Natural killer cell (primary cell): ENCODE results near the gene CDH13. TPM values are rescaled to one million over a fixed set of nuclear protein-coding genes. Genes with fewer than 3 reads are reported as not detected.

Experiments
- ATAC-seq, 3 donors: fragments of 150-1000 bp in 2 of 3; fragments of 200-7000 bp in 1 of 3; cut with Tn5 transposase; 1 replicate in 1 of 3; 2 replicates in 2 of 3; pipeline ENCODE4 v1.10.0; 2021; ENCODE audit warnings: mild to moderate bottlenecking in 2 of 3, moderate library complexity in 2 of 3
- DNase-seq, 2 donors: peaks; one replicate each; pipeline versions ENCODE4 v3.0.0 to v3.0.0-alpha.2; 2013 to 2021; ENCODE audit warnings: mixed read lengths in 1 of 2
- H3K27ac ChIP-seq: one replicate; pipeline ENCODE4 v1.5.1; 2013; ENCODE audit warnings: mild to moderate bottlenecking, low read length
- H3K27me3 ChIP-seq: one replicate; pipeline ENCODE4 v1.6.1; 2013; ENCODE audit warnings: low read length; ENCODE audit not compliant: control insufficient read depth, insufficient read depth
- H3K36me3 ChIP-seq: one replicate; pipeline ENCODE4 v1.6.1; 2013; ENCODE audit warnings: low read length; ENCODE audit not compliant: control insufficient read depth, insufficient read depth
- H3K4me1 ChIP-seq: one replicate; pipeline ENCODE4 v1.6.1; 2013; ENCODE audit warnings: low read length; ENCODE audit not compliant: control insufficient read depth, insufficient read depth
- H3K4me3 ChIP-seq: one replicate; pipeline ENCODE4 v1.5.1; 2013; ENCODE audit warnings: low read length
- H3K9me3 ChIP-seq: one replicate; pipeline ENCODE4 v1.6.1; 2013; ENCODE audit warnings: low read length; ENCODE audit not compliant: control insufficient read depth, insufficient read depth
- H3K27ac Mint-ChIP-seq, 2 donors: one replicate each; pipeline ENCODE4 v1.8.0; 2022; ENCODE audit warnings: mild to moderate bottlenecking in 2 of 2, mixed read lengths in 2 of 2, moderate library complexity in 1 of 2
- H3K27me3 Mint-ChIP-seq, 2 donors: one replicate each; pipeline ENCODE4 v1.8.0; 2022; ENCODE audit warnings: low read depth in 2 of 2, mixed read lengths in 2 of 2
- H3K36me3 Mint-ChIP-seq: one replicate; pipeline ENCODE4 v1.8.0; 2022; ENCODE audit warnings: mixed read lengths
- H3K4me1 Mint-ChIP-seq, 2 donors: one replicate each; pipeline ENCODE4 v1.8.0; 2022; ENCODE audit warnings: mixed read lengths in 2 of 2
- H3K4me3 Mint-ChIP-seq: one replicate; pipeline ENCODE4 v1.8.0; 2022; ENCODE audit warnings: mild to moderate bottlenecking, moderate library complexity, mixed read lengths
- H3K9me3 Mint-ChIP-seq, 2 donors: one replicate each; pipeline ENCODE4 v1.8.0; 2022; ENCODE audit warnings: mixed read lengths in 2 of 2
- CTCF ChIP-seq: fragments of 200-600 bp; IDR thresholded peaks from one replicate; pipeline ENCODE4 v1.8.0; 2022; ENCODE audit warnings: antibody characterized with exemption
- WGBS: methylation state at CpG from one replicate; pipeline ENCODE4 v1.1.7; 2013; ENCODE audit warnings: missing lambda C conversion rate; ENCODE audit not compliant: insufficient coverage; 5-methylcytosine and 5-hydroxymethylcytosine counted together
- intact Hi-C: fragments of 100-400 bp; cut with micrococcal nuclease; formaldehyde crosslinking; loops from one replicate; pipeline ENCODE4 v1.14.2; 2022
- total RNA-seq, 4 donors: library from RNA; stranded (reverse); fragments of 120-200 nt in 1 of 4; gene quantifications; one replicate each; pipeline versions ENCODE4 v1.2.3 to v1.2.4, GENCODE V29; 2013 to 2022

The CDH13 gene
- total RNA-seq, 3 donors from 2014 or later (not counting 1 experiment from before 2014, with no cell fraction given), result not detected

GRCh38 chr16:83070416-83071209, 443.8 kb downstream of the CDH13 start:
- peaks cover 0 to 2% of the 10 kb centered on the region in 2 donors for H3K9me3 Mint-ChIP-seq
- no peaks in the 10 kb centered on the region for H3K27me3 ChIP-seq
- no peak for DNase-seq
- no peak for ATAC-seq
- peaks cover 11% of the 10 kb centered on the region for H3K9me3 ChIP-seq
- no peaks in the 10 kb centered on the region for H3K36me3 ChIP-seq
- H3K4me3 Mint-ChIP-seq, result no peak overlapping the region
- no peak for TF ChIP-seq CTCF
- H3K27me3 Mint-ChIP-seq, result peaks cover 13 to 14% of the 10 kb centered on the region in 2 donors
- no peak overlapping the region for H3K4me3 ChIP-seq
- 84% methylated on average over 4 of the region's 5 CpGs for WGBS
- peaks cover 4% of the 10 kb centered on the region for H3K4me1 ChIP-seq
- no peaks in the 10 kb centered on the region for H3K36me3 Mint-ChIP-seq
- intact Hi-C loops, result no loop called here
- H3K27ac Mint-ChIP-seq, result no peak overlapping the region
- no peak overlapping the region for H3K27ac ChIP-seq
- H3K4me1 Mint-ChIP-seq, result peaks cover 13 to 20% of the 10 kb centered on the region in 2 donors

DNA sequence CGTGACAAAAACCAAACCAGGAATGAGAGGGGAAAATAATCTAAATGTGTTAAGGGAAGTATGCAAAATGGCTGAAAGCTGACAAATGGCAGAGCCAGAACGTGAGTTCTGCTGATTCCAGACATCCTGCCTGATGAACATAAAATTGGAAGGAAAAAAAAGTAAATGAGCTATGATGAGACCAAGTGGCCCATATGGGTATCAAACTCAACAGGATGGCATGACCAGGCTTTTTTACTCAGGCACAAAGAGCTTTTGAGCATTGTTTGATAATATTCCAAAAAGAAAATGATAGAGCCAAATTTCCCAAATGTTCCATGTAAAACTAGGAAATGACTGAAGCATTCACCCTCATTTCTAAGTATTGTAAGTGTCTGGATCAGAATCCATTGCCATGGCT, 449.2 kb downstream of the CDH13 start:
- Mint-ChIP-seq H3K9me3 (no peaks in the 10 kb centered on the region), H3K4me3 (no peak overlapping the region), H3K27ac (no peak overlapping the region), H3K4me1 (no peaks in the 10 kb centered on the region), H3K27me3 (peaks cover 22 to 34% of the 10 kb centered on the region in 2 donors), H3K36me3 (no peaks in the 10 kb centered on the region)
- Histone ChIP-seq H3K4me3 (no peak overlapping the region), H3K27ac (no peak overlapping the region), H3K9me3 (no peaks in the 10 kb centered on the region), H3K36me3 (no peaks in the 10 kb centered on the region), H3K4me1 (no peaks in the 10 kb centered on the region), H3K27me3 (no peaks in the 10 kb centered on the region)
- DNase-seq (no peak), ATAC-seq (no peak)
- 66% methylated on average over 2 of the region's 2 CpGs for WGBS
- TF ChIP-seq CTCF, result no peak
- intact Hi-C loops, result no loop called here

GRCh38 chr16:83083361-83083760, 456.6 kb downstream of the CDH13 start:
- H3K27me3 ChIP-seq, result no peaks in the 10 kb centered on the region
- Mint-ChIP-seq H3K4me1 (no peaks in the 10 kb centered on the region), H3K27ac (no peak overlapping the region), H3K9me3 (no peaks in the 10 kb centered on the region), H3K27me3 (peaks cover 6 to 9% of the 10 kb centered on the region in 2 donors), H3K36me3 (no peaks in the 10 kb centered on the region), H3K4me3 (no peak overlapping the region)
- H3K9me3 ChIP-seq, result no peaks in the 10 kb centered on the region
- DNase-seq (no peak), ATAC-seq (no peak)
- no peaks in the 10 kb centered on the region for H3K4me1 ChIP-seq
- H3K4me3 ChIP-seq, result no peak overlapping the region
- intact Hi-C loops, result no loop called here
- no peak for TF ChIP-seq CTCF
- 100% methylated on average over 2 of the region's 3 CpGs for WGBS
- H3K27ac ChIP-seq, result no peak overlapping the region
- no peaks in the 10 kb centered on the region for H3K36me3 ChIP-seq

- Histone ChIP-seq H3K4me3 (no peak overlapping the region), H3K4me1 (no peaks in the 10 kb centered on the region), H3K9me3 (no peaks in the 10 kb centered on the region), H3K27me3 (no peaks in the 10 kb centered on the region), H3K36me3 (no peaks in the 10 kb centered on the region), H3K27ac (no peak overlapping the region)
- WGBS, result 41% methylated on average over 3 of the region's 3 CpGs
- ATAC-seq, result no peak
- Mint-ChIP-seq H3K36me3 (no peaks in the 10 kb centered on the region), H3K4me3 (no peak overlapping the region), H3K27me3 (peaks cover 10% of the 10 kb centered on the region in 2 donors), H3K4me1 (no peaks in the 10 kb centered on the region), H3K9me3 (no peaks in the 10 kb centered on the region), H3K27ac (no peak overlapping the region)
- TF ChIP-seq CTCF, result no peak
- intact Hi-C loops, result no loop called here
- no peak for DNase-seq
Observed at GRCh38 chr16:83085660-83086059, 458.9 kb downstream of the CDH13 start.
